HG02840 (cell line): ENCODE measurements around the gene IL32.

Source experiments
- ATAC-seq: cut with Tn5 transposase; IDR thresholded peaks from one replicate; pipeline ENCODE4 v1.9.1; 2021; ENCODE audit warnings: mild to moderate bottlenecking, moderate library complexity, moderate number of reproducible peaks; ENCODE audit not compliant: unreplicated experiment, low FRiP score

The IL32 gene

DNA sequence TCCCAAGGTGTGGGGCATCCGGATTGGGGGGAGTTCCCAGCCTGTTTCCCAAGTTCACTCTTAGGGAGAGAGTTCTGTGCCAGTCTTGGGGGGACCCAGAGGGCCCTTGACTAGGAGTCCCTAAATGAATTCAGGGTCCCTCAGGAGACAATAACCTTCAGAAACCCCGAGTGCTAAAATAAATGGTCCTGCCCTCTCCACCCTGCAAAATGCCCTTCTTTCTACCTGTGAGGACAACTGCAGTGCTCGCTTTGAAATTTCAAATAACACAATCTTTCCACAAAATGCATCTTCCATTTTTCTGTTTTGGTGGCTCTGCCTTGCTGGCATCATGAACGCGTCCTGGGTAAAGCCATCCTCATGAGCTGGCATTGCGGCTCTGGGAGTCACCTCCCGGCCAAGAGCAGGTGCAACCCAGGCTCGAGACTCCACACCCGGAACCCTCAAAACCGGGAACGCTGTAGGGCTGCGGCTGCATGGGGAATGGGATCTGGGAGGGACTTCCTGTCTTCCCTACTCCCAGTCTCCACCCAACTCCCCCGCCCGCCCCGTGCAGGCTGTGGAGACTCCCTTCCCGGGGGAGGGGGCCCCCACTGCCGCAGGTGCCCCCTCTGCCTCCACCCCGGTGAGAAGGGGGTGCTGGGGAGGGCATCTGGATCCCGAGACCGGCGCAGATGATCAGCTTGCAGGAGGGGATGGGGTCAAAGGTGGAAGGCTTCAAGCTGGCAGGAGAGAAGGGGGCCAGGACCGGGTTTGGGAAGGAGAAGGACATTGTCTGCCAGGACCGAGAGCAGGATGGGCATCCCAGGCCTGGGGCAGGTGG is 46.8 kb downstream of the IL32 start, which contains the start of gene ZNF205:
Gene ZNF205 (plus strand): TSS at position 529 of the 823 bp plus-strand sequence. CDS start 845 bp downstream, outside the sequence.
- no peak for ATAC-seq

DNA sequence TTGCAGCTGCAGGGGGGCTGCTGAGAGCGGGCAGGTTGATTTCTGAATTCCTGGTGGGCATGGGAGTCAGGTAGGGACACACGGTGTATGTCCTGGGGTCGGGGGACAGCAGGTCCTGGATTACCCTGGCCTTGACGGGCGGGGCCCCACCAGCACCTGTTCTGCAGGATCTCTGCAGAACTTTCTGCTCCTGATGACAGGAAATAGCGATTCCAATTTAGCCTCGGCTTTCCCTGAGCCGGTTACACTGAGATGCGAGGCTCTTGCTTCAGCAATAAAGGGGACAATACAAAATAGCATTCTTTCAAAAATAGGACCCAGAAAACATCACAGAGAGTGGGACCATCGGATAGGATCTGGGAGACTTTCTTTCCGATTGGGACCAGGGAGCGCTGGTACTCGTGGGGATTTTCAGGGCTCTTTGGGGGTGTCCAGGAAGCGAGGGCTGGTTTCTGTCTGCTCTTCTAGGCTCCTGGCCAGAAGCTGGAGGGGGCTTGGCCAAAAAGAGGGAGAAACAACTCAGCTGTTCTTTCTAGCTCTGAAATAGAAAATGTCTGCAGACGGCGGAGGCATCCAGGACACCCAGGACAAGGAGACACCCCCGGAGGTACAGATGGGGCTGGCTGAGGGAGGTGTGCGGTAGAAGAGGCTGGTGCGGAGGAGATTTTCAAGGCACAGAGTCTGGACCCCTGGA is 47.6 kb downstream of the IL32 start:
- ATAC-seq = no peak

DNA sequence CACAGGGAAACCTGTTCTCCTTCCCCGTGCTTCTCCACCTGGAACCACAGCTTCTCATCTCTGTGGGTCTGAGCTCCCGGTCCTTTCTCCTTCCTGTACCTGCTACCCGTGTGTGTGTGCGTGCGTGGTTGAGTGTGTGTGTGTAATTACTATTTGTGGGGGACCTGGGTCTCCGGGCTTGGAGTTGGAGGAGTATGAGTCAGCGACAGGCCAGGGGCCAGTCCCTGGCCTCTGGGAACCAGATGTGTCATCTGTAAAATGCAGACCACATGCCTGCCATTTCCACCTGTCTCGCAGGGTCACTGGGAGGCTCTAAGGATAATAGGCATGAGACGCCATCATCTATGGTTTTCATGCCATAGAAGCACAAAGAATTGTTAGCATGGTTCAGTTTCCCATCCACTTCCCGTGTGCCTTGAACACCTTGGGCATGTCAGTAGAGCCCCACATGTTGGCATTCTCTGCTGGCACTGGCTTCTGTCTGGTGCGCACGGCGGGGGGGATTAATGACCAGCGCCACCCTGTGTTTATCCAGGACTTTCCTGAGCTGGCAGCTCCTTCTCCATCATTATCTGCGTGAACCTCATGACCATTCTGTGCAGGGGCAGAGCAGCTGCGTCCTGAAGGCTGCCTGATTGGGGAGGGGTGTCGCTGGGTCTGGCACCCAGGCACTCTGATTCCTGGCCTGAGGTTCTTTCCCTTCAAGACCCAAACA is 48.5 kb downstream of the IL32 start:
- no peak for ATAC-seq

DNA sequence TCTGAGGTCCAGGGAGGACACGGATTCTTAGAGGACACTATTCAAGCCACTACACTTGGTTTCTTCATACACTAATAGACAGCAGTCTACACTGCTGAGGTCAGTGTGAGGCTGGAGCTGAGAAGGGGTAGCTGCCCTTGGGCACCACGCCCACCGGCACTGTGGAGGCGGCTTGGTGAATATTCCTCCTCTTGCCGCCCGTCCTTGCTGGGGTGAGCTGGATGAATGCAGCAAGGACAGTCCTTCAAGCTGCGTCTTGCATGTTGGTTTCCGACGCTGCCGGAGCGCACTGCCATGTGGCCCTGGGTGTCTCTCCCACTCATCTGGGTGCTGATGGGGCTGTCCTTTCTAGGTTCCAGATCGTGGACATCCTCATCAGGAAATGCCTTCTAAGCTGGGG is 49.6 kb downstream of the IL32 start:
- ATAC-seq = no peak

DNA sequence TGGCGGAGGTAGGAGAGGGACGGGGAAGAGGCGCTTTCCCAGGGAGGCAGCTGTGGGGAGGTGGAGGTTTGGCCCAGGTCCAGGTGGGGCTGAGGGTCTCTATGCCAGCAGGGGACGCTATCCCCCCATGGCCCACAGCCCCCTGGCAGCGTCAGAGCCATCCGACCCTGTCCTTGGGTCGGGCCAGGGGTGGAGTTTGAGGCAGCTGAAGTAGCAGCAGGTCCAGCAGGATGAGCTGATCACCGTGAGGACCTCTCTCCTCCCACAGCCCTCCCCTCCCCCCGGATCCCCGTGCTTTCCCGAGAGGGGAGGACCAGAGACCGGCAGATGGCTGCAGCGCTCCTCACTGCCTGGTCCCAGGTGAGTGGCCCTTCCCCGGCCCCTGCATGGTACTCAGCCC is 50.1 kb downstream of the IL32 start:
- ATAC-seq = no peak

DNA sequence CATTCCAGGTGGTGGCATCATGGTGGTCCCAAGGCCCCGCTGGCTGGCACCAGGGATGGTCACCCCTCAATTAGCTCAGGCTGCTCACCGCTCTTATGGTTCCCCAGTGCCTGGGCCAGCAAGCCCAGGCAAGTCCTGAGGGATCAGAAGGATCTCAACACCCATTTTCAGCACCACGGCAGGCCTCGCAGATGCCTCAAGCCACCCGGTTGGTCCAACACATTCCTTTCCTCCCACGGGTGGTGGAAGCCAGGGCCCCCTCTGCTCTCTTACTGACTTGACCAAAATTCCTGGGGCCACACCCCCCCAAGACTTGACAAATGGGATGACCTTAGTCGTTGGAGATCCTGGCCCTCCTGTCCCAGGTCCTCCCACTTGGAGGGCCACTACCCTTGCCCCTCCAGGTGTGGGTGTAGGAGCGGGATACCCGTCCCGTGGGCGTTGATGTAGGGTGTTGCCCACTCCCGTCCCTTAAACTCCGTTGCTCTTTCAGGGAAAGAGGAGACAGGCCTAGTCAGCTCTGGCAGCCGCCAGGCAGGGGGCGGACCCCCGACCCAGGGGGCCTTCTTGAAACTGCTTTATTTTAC is 52.9 kb downstream of the IL32 start:
- no peak for ATAC-seq

DNA sequence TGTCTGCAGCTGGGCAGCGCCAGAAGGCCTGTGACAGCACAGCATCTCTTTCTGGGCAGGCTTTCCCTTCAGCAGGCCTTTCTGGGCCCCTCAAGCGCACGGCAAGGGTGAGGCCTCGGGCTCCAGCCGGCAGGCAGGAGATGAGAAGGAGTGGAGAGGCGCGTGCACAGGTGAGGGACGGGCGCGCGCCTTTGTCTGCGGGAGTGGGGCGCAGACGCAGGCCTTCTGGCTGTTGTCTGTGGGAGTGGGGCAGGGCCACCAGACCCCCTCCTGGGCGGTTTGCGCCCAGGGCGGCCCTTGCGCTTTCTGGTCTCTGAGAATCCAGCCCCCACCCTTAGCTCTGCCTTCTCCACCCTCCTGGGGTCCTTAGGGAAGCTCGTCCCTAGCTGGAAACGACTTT is 53.4 kb downstream of the IL32 start:
- ATAC-seq = no peak
